ENCODE results near the gene TAX1BP3. TPM values are rescaled to one million over a fixed set of nuclear protein-coding genes. Genes with fewer than 3 reads are reported as not detected.
A peak's percentile ranks its signal among the peaks of the same experiment; 100 is the strongest.

Gene TAX1BP3
- total RNA-seq, 2 experiments from 2014 or later = 19.8 to 24.3 TPM

DNA sequence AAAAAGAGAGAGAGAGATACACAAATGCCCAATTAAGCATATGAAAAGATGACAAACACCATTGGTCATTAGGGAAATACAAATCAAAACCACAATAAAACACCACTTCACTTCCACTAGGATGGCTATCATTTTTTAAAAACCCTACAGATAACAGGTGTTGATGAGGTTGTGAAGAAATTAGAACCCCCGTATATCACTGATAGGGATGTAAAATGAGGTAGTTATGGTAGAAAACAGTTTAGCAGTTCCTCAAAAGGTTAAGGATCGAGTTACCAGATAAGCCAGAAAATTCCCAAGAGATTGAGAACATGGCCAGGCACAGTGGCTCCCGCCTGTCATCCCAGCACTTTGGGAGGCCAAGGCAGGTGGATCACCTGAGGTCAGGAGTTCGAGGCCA, 24.8 kb upstream of the TAX1BP3 start:
- Histone ChIP-seq H3K4me1 (ENCODE audit: insufficient read depth, low read length, poor library complexity, severe bottlenecking) (peaks cover 65% of the 10 kb centered on the region), H3K79me2 (ENCODE audit: insufficient read depth, low read depth, low read length) (peaks cover 54% of the 10 kb centered on the region), H3K27ac (ENCODE audit: low read depth, low read length, poor library complexity, severe bottlenecking) (peak overlapping the region; percentile 87), H3K9me3 (ENCODE audit: low read length) (peaks cover 8% of the 10 kb centered on the region; the same call in 1 of the 2 replicates), H4K20me1 (ENCODE audit: insufficient read depth, low read length) (0 out of 2 replicates have a peak, but pooled peaks cover 4% of the 10 kb centered on the region), H2AFZ (ENCODE audit: low read length) (no peak overlapping the region), H3K36me3 (ENCODE audit: insufficient read depth, low read length) (peaks cover 50% of the 10 kb centered on the region), H3K9me2 (ENCODE audit: insufficient read depth, low read length) (no peaks in the 10 kb centered on the region), H3K4me3 (ENCODE audit: low read depth, low read length, poor library complexity, severe bottlenecking) (peak overlapping the region; percentile 79), H3K4me2 (ENCODE audit: low read length) (peak overlapping the region; percentile 75)
- no peak for DNase-seq (ENCODE audit: low spot score)
- POLR2A ChIA-PET = interaction anchor here (1.1 kb wide), 1 partner anchor 9 kb away, joined by 4 read pairs; no protein-coding TSS in a partner anchor
- intact Hi-C loops (cut with micrococcal nuclease; ENCODE audit: unreplicated experiment) = loop anchor here (1.0 kb wide), 1 partner anchor 30 kb away; the partner anchor contains the start of gene HASPIN
- no TSS peak for BruUV-seq (replicated peaks)
- TF ChIP-seq EZH2phosphoT487 (IDR thresholded peaks at IDR 0.05; ENCODE audit: borderline replicate concordance, low read depth, low read length) = no peak
- TF ChIP-seq, protein P1, sequence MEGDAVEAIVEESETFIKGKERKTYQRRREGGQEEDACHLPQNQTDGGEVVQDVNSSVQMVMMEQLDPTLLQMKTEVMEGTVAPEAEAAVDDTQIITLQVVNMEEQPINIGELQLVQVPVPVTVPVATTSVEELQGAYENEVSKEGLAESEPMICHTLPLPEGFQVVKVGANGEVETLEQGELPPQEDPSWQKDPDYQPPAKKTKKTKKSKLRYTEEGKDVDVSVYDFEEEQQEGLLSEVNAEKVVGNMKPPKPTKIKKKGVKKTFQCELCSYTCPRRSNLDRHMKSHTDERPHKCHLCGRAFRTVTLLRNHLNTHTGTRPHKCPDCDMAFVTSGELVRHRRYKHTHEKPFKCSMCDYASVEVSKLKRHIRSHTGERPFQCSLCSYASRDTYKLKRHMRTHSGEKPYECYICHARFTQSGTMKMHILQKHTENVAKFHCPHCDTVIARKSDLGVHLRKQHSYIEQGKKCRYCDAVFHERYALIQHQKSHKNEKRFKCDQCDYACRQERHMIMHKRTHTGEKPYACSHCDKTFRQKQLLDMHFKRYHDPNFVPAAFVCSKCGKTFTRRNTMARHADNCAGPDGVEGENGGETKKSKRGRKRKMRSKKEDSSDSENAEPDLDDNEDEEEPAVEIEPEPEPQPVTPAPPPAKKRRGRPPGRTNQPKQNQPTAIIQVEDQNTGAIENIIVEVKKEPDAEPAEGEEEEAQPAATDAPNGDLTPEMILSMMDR (conservative IDR thresholded peaks at IDR 0.05; ENCODE audit: low read length) = no peak
- CTCF ChIA-PET (ENCODE audit: unreplicated experiment) = no interaction called here

- Histone ChIP-seq H3K4me2 (ENCODE audit: low read length) (peak overlapping the region; percentile 75), H3K4me1 (ENCODE audit: insufficient read depth, low read length, poor library complexity, severe bottlenecking) (peaks cover 67% of the 10 kb centered on the region), H4K20me1 (ENCODE audit: insufficient read depth, low read length) (0 out of 2 replicates have a peak, but pooled peaks cover 4% of the 10 kb centered on the region), H2AFZ (ENCODE audit: low read length) (no peak overlapping the region), H3K36me3 (ENCODE audit: insufficient read depth, low read length) (peaks cover 52% of the 10 kb centered on the region), H3K79me2 (ENCODE audit: insufficient read depth, low read depth, low read length) (peaks cover 54% of the 10 kb centered on the region), H3K27ac (ENCODE audit: low read depth, low read length, poor library complexity, severe bottlenecking) (peak overlapping the region; percentile 87), H3K9me2 (ENCODE audit: insufficient read depth, low read length) (no peaks in the 10 kb centered on the region), H3K4me3 (ENCODE audit: low read depth, low read length, poor library complexity, severe bottlenecking) (peak overlapping the region; percentile 79), H3K9me3 (ENCODE audit: low read length) (no peaks in the 10 kb centered on the region)
- TF ChIP-seq, protein P1 (conservative IDR thresholded peaks at IDR 0.05; ENCODE audit: low read length) = peak; percentile 64
- TF ChIP-seq EZH2phosphoT487 (IDR thresholded peaks at IDR 0.05; ENCODE audit: borderline replicate concordance, low read depth, low read length) = no peak
- BruUV-seq (replicated peaks) = no TSS peak
- DNase-seq (ENCODE audit: low spot score) = no peak
- POLR2A ChIA-PET = no interaction called here
- CTCF ChIA-PET (ENCODE audit: unreplicated experiment) = no interaction called here
- intact Hi-C loops (cut with micrococcal nuclease; ENCODE audit: unreplicated experiment) = no loop called here
Observed at GRCh38 chr17:3692346-3692745, 24.0 kb upstream of the TAX1BP3 start.

- Histone ChIP-seq H3K27ac (ENCODE audit: low read depth, low read length, poor library complexity, severe bottlenecking) (peak overlapping the region; percentile 28), H3K4me3 (ENCODE audit: low read depth, low read length, poor library complexity, severe bottlenecking) (no peak overlapping the region), H2AFZ (ENCODE audit: low read length) (no peak overlapping the region), H3K4me1 (ENCODE audit: insufficient read depth, low read length, poor library complexity, severe bottlenecking) (peaks cover 60% of the 10 kb centered on the region), H3K9me3 (ENCODE audit: low read length) (no peaks in the 10 kb centered on the region), H4K20me1 (ENCODE audit: insufficient read depth, low read length) (0 out of 2 replicates have a peak, but pooled peaks cover 4% of the 10 kb centered on the region), H3K9me2 (ENCODE audit: insufficient read depth, low read length) (no peaks in the 10 kb centered on the region), H3K4me2 (ENCODE audit: low read length) (peak overlapping the region; percentile 15; the same call in 1 of the 2 replicates), H3K36me3 (ENCODE audit: insufficient read depth, low read length) (peaks cover 52% of the 10 kb centered on the region), H3K79me2 (ENCODE audit: insufficient read depth, low read depth, low read length) (peaks cover 54% of the 10 kb centered on the region)
- no TSS peak for BruUV-seq (replicated peaks)
- POLR2A ChIA-PET = interaction anchor here (0.6 kb wide), 1 partner anchor 32 kb away, joined by 4 read pairs; the partner anchor contains the start of gene HASPIN
- CTCF ChIA-PET (ENCODE audit: unreplicated experiment) = no interaction called here
- peak; percentile 59 for DNase-seq (ENCODE audit: low spot score)
- no peak for TF ChIP-seq EZH2phosphoT487 (IDR thresholded peaks at IDR 0.05; ENCODE audit: borderline replicate concordance, low read depth, low read length)
- TF ChIP-seq, protein P1 (conservative IDR thresholded peaks at IDR 0.05; ENCODE audit: low read length) = peak; percentile 41
- intact Hi-C loops (cut with micrococcal nuclease; ENCODE audit: unreplicated experiment) = no loop called here
Observed at GRCh38 chr17:3691617-3692067, 23.3 kb upstream of the TAX1BP3 start.

All from OCI-LY7 (cell line).